ENCODE results near the gene ICAM1. TPM values are rescaled to one million over a fixed set of nuclear protein-coding genes. Genes with fewer than 3 reads are reported as not detected.

ICAM1 gene
- total RNA-seq, 4 donors from 2014 or later = 8.1 to 37.6 (median 19.7) TPM

- no peaks in the 10 kb centered on the region for H3K9me3 ChIP-seq
- peaks cover 5 to 9% of the 10 kb centered on the region in 2 donors for H3K4me1 ChIP-seq
- DNase-seq = no peak
- H3K27ac ChIP-seq = no peak overlapping the region
- TF ChIP-seq, protein P1, sequence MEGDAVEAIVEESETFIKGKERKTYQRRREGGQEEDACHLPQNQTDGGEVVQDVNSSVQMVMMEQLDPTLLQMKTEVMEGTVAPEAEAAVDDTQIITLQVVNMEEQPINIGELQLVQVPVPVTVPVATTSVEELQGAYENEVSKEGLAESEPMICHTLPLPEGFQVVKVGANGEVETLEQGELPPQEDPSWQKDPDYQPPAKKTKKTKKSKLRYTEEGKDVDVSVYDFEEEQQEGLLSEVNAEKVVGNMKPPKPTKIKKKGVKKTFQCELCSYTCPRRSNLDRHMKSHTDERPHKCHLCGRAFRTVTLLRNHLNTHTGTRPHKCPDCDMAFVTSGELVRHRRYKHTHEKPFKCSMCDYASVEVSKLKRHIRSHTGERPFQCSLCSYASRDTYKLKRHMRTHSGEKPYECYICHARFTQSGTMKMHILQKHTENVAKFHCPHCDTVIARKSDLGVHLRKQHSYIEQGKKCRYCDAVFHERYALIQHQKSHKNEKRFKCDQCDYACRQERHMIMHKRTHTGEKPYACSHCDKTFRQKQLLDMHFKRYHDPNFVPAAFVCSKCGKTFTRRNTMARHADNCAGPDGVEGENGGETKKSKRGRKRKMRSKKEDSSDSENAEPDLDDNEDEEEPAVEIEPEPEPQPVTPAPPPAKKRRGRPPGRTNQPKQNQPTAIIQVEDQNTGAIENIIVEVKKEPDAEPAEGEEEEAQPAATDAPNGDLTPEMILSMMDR (IDR thresholded peaks at IDR 0.05) = no peak
- no peak for TF ChIP-seq POLR2A (IDR thresholded peaks at IDR 0.05)
- H3K4me3 ChIP-seq (replicated peaks in 1 of 3) = no peak overlapping the region
- WGBS, 2 donors = 90 to 92% methylated on average over 17 to 27 of the region's 32 CpGs
- no peaks in the 10 kb centered on the region for H3K27me3 ChIP-seq
- intact Hi-C loops (cut with DNase I) = no loop called here
- H3K36me3 ChIP-seq = peaks cover 55 to 83% of the 10 kb centered on the region in 2 donors
These were observed 49.9 kb downstream of the ICAM1 start for GRCh38 chr19:10320602-10321416.

DNA sequence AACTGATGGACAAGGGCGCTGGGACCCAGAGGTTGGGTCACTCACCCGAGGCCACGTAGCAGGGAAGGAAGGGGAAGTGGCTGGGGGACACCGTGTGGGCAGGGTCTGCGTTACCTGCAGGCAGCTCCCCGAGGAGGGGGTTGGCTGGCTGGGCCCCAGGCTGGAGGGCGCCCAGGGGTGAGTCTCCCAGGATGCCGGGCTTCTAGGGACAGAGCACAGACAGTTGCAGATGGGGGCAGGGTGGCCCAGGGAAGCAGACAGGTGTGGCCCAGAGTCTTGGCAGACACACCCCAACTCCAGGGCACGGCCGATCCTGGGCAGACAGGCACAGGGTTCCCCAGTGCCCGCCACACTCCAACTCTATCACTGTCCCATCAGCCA is 50.5 kb downstream of the ICAM1 start:
- intact Hi-C loops (cut with DNase I) = no loop called here
- DNase-seq = no peak
- Histone ChIP-seq H3K4me3 (replicated peaks in 1 of 3) (no peak overlapping the region), H3K4me1 (peaks cover 0 to 3% of the 10 kb centered on the region in 2 donors), H3K9me3 (no peaks in the 10 kb centered on the region), H3K36me3 (peaks cover 55 to 89% of the 10 kb centered on the region in 2 donors), H3K27me3 (no peaks in the 10 kb centered on the region), H3K27ac (no peak overlapping the region)
- TF ChIP-seq POLR2A (IDR thresholded peaks at IDR 0.05) = no peak
- TF ChIP-seq, protein P1 (IDR thresholded peaks at IDR 0.05) = no peak
- 93% methylated on average over 8 of the region's 11 CpGs; no CpG with 5 or more reads in 1 of the 2 donors for WGBS, 2 donors

DNA sequence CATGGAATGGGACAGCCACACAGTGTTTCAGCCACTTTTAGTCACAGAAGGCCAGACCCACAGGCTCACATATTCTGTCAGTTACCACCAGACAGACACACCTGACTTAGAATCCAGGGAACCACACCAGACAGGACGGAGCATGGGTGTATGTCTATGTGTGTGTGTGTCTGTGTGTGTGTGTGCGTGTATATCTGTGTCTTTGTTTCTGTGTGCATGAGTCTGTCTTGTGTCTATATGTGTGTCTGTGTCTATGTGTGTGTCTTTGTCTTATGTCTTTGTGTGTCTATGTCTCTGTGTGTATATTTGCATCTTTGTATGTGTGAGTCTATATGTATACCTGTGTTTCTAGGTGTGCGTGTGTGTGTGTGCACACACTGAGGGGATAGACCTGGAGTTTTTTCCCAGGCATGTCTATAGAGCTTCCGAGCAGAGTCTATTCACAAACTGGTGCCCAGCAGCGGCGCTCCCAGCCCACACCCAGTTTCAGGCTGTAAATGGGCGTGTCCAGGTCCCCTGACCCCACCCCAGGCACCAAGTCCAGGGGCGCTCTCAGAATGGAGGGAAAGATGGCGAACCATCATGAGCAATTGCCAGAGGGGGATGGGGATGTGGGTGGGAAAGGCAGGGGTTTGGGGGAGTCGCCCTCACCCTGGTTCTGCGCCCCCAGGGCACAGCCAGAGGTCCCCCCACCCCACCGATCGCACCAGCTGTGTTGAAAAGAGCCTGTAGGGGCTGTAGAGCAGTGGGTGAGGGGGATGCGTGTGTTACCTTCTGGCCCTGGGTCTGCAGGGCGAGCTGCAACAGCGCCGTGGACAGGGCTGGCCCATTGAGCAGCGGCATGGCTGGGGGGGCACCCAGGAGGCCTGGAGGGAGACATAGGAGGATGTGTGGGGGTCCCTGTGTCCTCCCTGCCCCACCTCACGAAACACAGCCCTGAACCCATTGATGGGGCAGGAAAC is 51.2 kb downstream of the ICAM1 start:
- Histone ChIP-seq H3K27me3 (no peaks in the 10 kb centered on the region), H3K36me3 (peaks cover 55 to 93% of the 10 kb centered on the region in 2 donors), H3K4me1 (no peaks in the 10 kb centered on the region), H3K9me3 (no peaks in the 10 kb centered on the region), H3K4me3 (replicated peaks in 1 of 3) (no peak overlapping the region), H3K27ac (no peak overlapping the region)
- intact Hi-C loops (cut with DNase I) = no loop called here
- DNase-seq = no peak
- no peak for TF ChIP-seq POLR2A (IDR thresholded peaks at IDR 0.05)
- TF ChIP-seq, protein P1 (IDR thresholded peaks at IDR 0.05) = no peak
- WGBS, 2 donors = 91 to 95% methylated on average over 17 to 19 of the region's 19 CpGs

GRCh38 chr19:10325732-10326131 is 54.8 kb downstream of the ICAM1 start:
- intact Hi-C loops (cut with DNase I) = no loop called here
- H3K9me3 ChIP-seq = no peaks in the 10 kb centered on the region
- H3K4me1 ChIP-seq = no peaks in the 10 kb centered on the region
- DNase-seq = no peak
- WGBS, 2 donors = 93 to 94% methylated on average over 7 to 8 of the region's 8 CpGs
- no peak overlapping the region for H3K4me3 ChIP-seq (replicated peaks in 1 of 3)
- H3K36me3 ChIP-seq = peaks cover 61 to 95% of the 10 kb centered on the region in 2 donors
- TF ChIP-seq, protein P1 (IDR thresholded peaks at IDR 0.05) = no peak
- TF ChIP-seq POLR2A (IDR thresholded peaks at IDR 0.05) = no peak
- no peak overlapping the region for H3K27ac ChIP-seq
- H3K27me3 ChIP-seq = no peaks in the 10 kb centered on the region

Data from thyroid gland (tissue), 4 donors.